DOHH2 (cell line): Measurements from ENCODE around the gene DDR2.

ENCODE experiments used
- H3F3A ChIP-seq: fragments of 200-600 bp; sonication (generic), shearing (Covaris generic); 2 replicates; pipeline ENCODE4 v1.6.0; 2016; ENCODE audit warnings: antibody characterized with exemption, mild to moderate bottlenecking; ENCODE audit not compliant: control insufficient read depth, insufficient read depth
- H3K27ac ChIP-seq: fragments of 200-600 bp; sonication (generic); 2 replicates; pipeline ENCODE4 v1.5.1; 2014; ENCODE audit warnings: low read depth, mild to moderate bottlenecking, low read length, moderate library complexity
- H3K27me3 ChIP-seq: fragments of 200-600 bp; sonication (generic); 2 replicates; pipeline ENCODE4 v1.6.1; 2014; ENCODE audit warnings: mild to moderate bottlenecking, low read length, mixed read lengths; ENCODE audit not compliant: control insufficient read depth
- H3K36me3 ChIP-seq: fragments of 200-600 bp; sonication (generic); 2 replicates; pipeline ENCODE4 v1.6.1; 2014; ENCODE audit warnings: mild to moderate bottlenecking, low read length, moderate library complexity, mixed read lengths; ENCODE audit not compliant: control insufficient read depth
- H3K4me1 ChIP-seq: fragments of 200-600 bp; sonication (generic); 2 replicates; pipeline ENCODE4 v1.6.1; 2014; ENCODE audit warnings: mild to moderate bottlenecking, low read length, mixed read lengths; ENCODE audit not compliant: control insufficient read depth
- H3K4me2 ChIP-seq: fragments of 200-600 bp; sonication (generic); 2 replicates; pipeline ENCODE4 v1.6.0; 2014; ENCODE audit warnings: mild to moderate bottlenecking, low read length, moderate library complexity
- H3K4me3 ChIP-seq: fragments of 200-600 bp; sonication (generic); 2 replicates; pipeline ENCODE4 v1.5.1; 2014; ENCODE audit warnings: mild to moderate bottlenecking, low read length, mixed read lengths
- H3K79me2 ChIP-seq: fragments of 200-600 bp; sonication (generic); 2 replicates; pipeline ENCODE4 v1.6.1; 2014; ENCODE audit warnings: mild to moderate bottlenecking, low read length, mixed read lengths; ENCODE audit not compliant: control insufficient read depth
- H3K9me2 ChIP-seq: fragments of 200-600 bp; sonication (generic); replicated peaks from 2 replicates; pipeline ENCODE4 v1.6.1; 2014; ENCODE audit warnings: mild to moderate bottlenecking, low read length, mixed read lengths; ENCODE audit not compliant: control insufficient read depth
- H3K9me3 ChIP-seq: fragments of 200-600 bp; sonication (generic); 2 replicates; pipeline ENCODE4 v1.6.1; 2014; ENCODE audit warnings: antibody characterized with exemption, low read length, mixed read lengths; ENCODE audit not compliant: control insufficient read depth, insufficient read depth
- H4K20me1 ChIP-seq: fragments of 200-600 bp; sonication (generic); 2 replicates; pipeline ENCODE4 v1.6.0; 2014; ENCODE audit warnings: low read depth, mild to moderate bottlenecking, antibody characterized with exemption, low read length, moderate library complexity; ENCODE audit not compliant: control insufficient read depth, insufficient read depth
- CTCF ChIP-seq: fragments of 200-600 bp; sonication (generic); IDR thresholded peaks from one replicate; pipeline ENCODE4 v1.5.1; 2014; ENCODE audit warnings: antibody characterized with exemption, mild to moderate bottlenecking, low read depth, low read length; ENCODE audit not compliant: poor library complexity, severe bottlenecking
- EZH2phosphoT487 ChIP-seq: fragments of 200-600 bp; sonication (generic); IDR thresholded peaks from 2 replicates; pipeline ENCODE4 v1.6.1; 2017; ENCODE audit warnings: borderline replicate concordance, mild to moderate bottlenecking, antibody characterized with exemption, low read length, moderate library complexity, mixed read lengths

DDR2 gene

GRCh38 chr1:162697140-162697895 is 65.1 kb downstream of the DDR2 start:
- Histone ChIP-seq H3K4me2 (no peak overlapping the region), H4K20me1 (no peaks in the 10 kb centered on the region), H3K9me3 (no peaks in the 10 kb centered on the region), H3F3A (no peaks in the 10 kb centered on the region), H3K4me1 (no peaks in the 10 kb centered on the region), H3K79me2 (no peaks in the 10 kb centered on the region), H3K4me3 (no peak overlapping the region), H3K9me2 (no peaks in the 10 kb centered on the region), H3K27ac (no peak overlapping the region), H3K27me3 (peaks cover 4% of the 10 kb centered on the region; the same call in 1 of the 2 replicates), H3K36me3 (no peaks in the 10 kb centered on the region)
- TF ChIP-seq CTCF (no peak), EZH2phosphoT487 (no peak)

- no peaks in the 10 kb centered on the region for H3K79me2 ChIP-seq
- no peak overlapping the region for H3K4me3 ChIP-seq
- no peak overlapping the region for H3K27ac ChIP-seq
- no peak for TF ChIP-seq CTCF
- TF ChIP-seq EZH2phosphoT487 = no peak
- H3F3A ChIP-seq = no peaks in the 10 kb centered on the region
- H3K27me3 ChIP-seq = peaks cover 4% of the 10 kb centered on the region; the same call in 1 of the 2 replicates
- no peaks in the 10 kb centered on the region for H3K36me3 ChIP-seq
- H3K4me1 ChIP-seq = no peaks in the 10 kb centered on the region
- H4K20me1 ChIP-seq = no peaks in the 10 kb centered on the region
- H3K4me2 ChIP-seq = no peak overlapping the region
- no peaks in the 10 kb centered on the region for H3K9me2 ChIP-seq
- H3K9me3 ChIP-seq = no peaks in the 10 kb centered on the region
These were observed 67.1 kb downstream of the DDR2 start for GRCh38 chr1:162699366-162699765.

- no peak overlapping the region for H3K4me2 ChIP-seq
- no peak overlapping the region for H3K27ac ChIP-seq
- H3K4me3 ChIP-seq = no peak overlapping the region
- no peaks in the 10 kb centered on the region for H3F3A ChIP-seq
- H3K9me2 ChIP-seq = no peaks in the 10 kb centered on the region
- H4K20me1 ChIP-seq = no peaks in the 10 kb centered on the region
- no peaks in the 10 kb centered on the region for H3K36me3 ChIP-seq
- H3K4me1 ChIP-seq = no peaks in the 10 kb centered on the region
- H3K9me3 ChIP-seq = no peaks in the 10 kb centered on the region
- peaks cover 4% of the 10 kb centered on the region; the same call in 1 of the 2 replicates for H3K27me3 ChIP-seq
- no peaks in the 10 kb centered on the region for H3K79me2 ChIP-seq
- TF ChIP-seq CTCF (no peak), EZH2phosphoT487 (no peak)
These were observed 67.9 kb downstream of the DDR2 start for GRCh38 chr1:162700131-162700530.
